Astrocyte of the spinal cord (primary cell): ENCODE data around the gene FEM1C.
A peak's percentile ranks its signal among the peaks of the same experiment; 100 is the strongest.

Source experiments
- DNase-seq: peaks from one replicate; pipeline ENCODE4 v3.0.0; 2011; ENCODE audit warnings: low read depth, low spot score
- H3K4me3 ChIP-seq: 2 replicates; pipeline ENCODE4 v1.5.1; 2011; ENCODE audit warnings: low read depth, mild to moderate bottlenecking, low read length, moderate library complexity
- in situ Hi-C: cut with HindIII; loops from 2 replicates; pipeline ENCODE4 v1.10.0; 2017; ENCODE audit warnings: low sequenced_read_pairs
- TF ChIP-seq, protein P1 (sequence below): IDR thresholded peaks from 2 replicates; pipeline ENCODE4 v1.5.1; 2012; ENCODE audit warnings: low read depth, mild to moderate bottlenecking, low read length, inconsistent platforms

The FEM1C gene, protein sequence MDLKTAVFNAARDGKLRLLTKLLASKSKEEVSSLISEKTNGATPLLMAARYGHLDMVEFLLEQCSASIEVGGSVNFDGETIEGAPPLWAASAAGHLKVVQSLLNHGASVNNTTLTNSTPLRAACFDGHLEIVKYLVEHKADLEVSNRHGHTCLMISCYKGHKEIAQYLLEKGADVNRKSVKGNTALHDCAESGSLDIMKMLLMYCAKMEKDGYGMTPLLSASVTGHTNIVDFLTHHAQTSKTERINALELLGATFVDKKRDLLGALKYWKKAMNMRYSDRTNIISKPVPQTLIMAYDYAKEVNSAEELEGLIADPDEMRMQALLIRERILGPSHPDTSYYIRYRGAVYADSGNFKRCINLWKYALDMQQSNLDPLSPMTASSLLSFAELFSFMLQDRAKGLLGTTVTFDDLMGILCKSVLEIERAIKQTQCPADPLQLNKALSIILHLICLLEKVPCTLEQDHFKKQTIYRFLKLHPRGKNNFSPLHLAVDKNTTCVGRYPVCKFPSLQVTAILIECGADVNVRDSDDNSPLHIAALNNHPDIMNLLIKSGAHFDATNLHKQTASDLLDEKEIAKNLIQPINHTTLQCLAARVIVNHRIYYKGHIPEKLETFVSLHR

DNA sequence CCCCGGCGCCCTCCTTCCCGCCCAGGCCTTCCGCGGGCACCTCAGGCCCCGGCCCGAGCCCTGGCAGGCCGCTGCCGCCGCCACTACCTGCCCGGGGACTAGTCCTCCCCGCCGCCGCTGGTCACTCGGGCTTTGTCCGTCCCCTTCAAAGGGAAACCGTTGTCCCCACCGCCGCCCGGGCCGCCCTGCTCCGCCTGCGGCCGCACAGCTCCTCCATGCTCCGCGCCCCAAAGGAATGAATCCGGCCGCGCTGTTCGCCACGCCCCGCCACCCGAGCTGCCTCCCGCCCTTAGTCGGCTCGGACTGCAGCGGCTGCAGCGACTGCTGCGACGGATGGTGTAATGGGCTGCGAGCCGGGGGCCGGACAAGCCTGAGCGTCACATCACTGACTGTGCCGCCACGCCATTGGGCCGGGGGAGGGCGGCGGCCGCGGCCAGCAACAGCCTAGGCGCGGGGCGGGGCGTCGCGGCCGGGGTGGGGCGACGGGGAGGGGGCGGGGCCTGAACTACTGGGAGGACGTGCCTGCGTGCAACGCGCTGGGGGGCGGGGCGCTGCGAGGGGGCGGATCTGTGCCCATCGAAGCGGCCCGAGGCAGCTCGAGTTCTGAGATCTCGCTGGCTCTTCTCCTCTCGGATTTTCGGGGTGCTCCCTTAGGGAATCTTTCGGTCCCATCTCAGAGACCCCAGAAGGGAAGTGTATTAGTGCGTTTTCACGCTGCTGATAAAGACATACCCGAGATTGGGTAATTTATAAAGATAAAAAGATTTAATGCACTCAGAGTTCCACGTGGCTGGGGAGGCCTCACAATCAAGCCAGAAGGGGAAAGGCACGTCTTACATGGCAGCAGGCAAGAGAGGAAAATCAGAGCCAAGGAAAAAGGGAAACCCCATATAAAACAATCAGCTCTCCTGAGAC, at the start of gene FEM1C:
FEM1C (minus strand) TSS at position 340 of the 915 bp plus-strand sequence. CDS start 1,282 bp downstream, outside the sequence.
- TF ChIP-seq, protein P1, sequence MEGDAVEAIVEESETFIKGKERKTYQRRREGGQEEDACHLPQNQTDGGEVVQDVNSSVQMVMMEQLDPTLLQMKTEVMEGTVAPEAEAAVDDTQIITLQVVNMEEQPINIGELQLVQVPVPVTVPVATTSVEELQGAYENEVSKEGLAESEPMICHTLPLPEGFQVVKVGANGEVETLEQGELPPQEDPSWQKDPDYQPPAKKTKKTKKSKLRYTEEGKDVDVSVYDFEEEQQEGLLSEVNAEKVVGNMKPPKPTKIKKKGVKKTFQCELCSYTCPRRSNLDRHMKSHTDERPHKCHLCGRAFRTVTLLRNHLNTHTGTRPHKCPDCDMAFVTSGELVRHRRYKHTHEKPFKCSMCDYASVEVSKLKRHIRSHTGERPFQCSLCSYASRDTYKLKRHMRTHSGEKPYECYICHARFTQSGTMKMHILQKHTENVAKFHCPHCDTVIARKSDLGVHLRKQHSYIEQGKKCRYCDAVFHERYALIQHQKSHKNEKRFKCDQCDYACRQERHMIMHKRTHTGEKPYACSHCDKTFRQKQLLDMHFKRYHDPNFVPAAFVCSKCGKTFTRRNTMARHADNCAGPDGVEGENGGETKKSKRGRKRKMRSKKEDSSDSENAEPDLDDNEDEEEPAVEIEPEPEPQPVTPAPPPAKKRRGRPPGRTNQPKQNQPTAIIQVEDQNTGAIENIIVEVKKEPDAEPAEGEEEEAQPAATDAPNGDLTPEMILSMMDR = no peak
- H3K4me3 ChIP-seq = peak within 1 kb of the TSS; percentile 85
- in situ Hi-C loops = no loop called here
- peak; percentile 99 for DNase-seq

DNA sequence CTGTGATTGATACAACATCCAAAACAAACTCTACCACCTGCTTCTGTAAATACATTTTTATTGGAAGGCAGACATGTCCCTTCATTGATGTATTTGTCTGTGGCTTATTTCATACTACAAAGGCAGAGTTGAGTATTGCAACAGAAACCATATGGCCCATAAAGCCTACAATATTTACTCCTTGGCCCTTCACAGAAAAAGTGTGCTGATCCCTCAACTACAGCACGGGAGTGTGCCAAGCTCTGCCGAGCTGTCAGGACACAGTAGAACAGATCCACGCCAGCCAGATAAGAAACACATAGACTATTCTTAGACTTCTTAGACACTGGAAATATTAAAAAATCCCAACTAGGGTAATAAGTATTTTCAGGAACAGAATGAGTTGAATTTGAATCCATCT, 44.5 kb upstream of the FEM1C start:
- no peak for DNase-seq
- in situ Hi-C loops = no loop called here
- H3K4me3 ChIP-seq = no peak overlapping the region
- TF ChIP-seq, protein P1 = no peak

DNA sequence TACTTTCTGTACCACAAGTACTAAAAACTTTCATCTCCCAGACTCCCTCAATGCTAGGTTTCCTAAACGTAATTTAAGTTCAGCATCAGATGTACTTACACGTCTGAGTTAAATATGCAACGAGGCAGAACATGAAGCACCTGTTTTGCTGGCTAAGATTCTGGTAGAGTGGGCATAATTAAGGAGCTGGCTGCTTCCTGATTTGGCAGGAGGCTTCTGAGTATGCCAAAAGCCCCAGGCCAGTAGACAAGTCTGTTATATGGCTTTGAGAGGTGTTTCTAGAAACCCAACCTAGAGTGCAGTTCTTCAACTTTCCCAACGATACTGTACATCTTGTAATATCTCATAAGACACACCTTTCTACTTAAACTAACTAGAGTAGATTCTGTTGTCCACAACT, 44.1 kb upstream of the FEM1C start:
- DNase-seq = no peak
- no peak overlapping the region for H3K4me3 ChIP-seq
- in situ Hi-C loops = no loop called here
- TF ChIP-seq, protein P1 = no peak

DNA sequence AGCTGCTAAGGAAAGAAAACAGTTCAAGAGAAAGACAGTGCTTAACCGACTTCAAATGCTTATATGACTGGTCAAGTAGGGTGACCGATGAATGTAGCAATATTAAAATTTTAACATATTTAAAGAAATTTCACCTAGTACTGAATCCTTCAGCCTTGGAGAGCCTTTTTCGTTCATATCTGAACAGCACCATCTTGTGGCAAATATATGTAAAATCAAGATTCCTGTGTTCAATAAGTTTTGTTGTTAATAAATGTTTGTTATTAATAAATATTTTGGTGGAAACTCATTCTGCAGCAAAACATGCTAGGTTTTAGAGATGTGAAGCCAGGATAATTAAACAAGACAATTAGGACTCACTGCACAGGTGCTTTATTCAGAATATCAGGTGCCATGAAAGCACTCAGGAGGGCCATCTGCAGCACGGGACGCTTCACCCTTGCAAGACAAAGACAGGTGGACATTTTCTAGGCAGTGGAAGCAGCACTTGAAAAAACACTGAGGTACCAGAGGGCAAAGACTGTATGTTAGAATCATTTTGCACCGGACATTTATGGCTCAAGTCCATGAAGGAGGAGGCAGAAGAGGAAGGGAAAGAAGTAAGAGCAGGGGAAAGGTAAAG, 42.1 kb upstream of the FEM1C start:
- no peak overlapping the region for H3K4me3 ChIP-seq
- TF ChIP-seq, protein P1 = peak; percentile 23
- DNase-seq = peak; percentile 30
- in situ Hi-C loops = no loop called here

DNA sequence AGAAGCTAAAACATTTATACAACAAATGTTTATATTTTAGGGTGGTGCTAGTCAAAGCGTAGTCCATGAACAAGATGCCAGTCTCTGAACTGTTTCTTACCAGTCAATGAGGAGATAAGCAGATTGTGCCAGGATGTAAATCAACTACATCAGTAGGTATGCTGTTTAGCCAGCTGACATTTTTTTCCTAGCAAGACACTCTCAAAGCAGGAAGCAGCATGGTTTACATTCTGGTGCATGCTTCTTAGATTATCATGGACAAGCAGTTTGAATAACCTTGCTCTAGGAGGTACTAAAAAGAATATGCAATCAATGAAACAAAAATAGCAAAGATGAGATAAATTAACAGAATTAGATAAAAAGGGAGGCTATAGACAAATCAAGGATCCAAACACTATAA, 40.7 kb upstream of the FEM1C start:
- no peak for DNase-seq
- TF ChIP-seq, protein P1 = no peak
- no peak overlapping the region for H3K4me3 ChIP-seq
- in situ Hi-C loops = no loop called here

DNA sequence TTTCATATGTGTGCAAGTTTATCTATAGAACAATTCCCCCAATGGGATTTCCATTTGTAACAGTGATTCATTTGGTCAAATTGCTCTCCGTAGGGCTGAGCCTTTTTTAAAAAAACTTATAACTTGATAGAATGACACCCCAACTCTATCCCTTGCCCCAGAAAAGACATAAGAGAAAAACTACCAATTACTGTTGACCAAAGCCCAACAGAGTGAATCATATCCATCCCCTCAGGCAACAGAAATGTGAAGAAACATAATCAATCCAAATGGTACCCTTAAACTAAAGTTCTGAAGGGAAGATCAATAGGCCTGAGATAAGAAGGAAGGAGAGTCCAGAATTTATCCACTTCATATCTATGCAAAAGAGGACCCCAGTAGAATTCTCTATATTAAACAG, 39.9 kb upstream of the FEM1C start:
- H3K4me3 ChIP-seq = no peak overlapping the region
- in situ Hi-C loops = no loop called here
- DNase-seq = no peak
- TF ChIP-seq, protein P1 = no peak
